ENCODE results near the gene MAPK14.

MAPK14 gene

DNA sequence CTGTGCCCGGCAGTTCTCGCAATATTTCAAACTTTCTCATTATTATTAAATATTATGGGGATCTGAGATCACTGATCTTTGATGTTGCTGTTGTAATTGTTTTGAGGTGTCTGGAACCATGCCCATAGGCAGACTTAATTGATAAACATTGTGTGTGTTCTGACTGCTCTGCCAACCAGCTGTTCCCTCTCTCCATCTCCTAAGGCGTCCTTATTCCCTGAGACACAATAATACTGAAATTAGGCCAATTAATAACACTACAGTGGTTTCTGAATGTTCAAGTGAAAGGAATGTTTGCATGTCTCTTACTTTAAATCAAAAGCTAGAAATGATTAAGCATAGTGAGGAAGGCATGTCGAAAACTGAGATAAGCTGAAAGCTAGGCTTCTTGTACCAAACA, 7.6 kb downstream of the MAPK14 start:
- no peak overlapping the region for H3K4me3 ChIP-seq (ENCODE audit: low read depth, low read length)
- TF ChIP-seq, protein P1, sequence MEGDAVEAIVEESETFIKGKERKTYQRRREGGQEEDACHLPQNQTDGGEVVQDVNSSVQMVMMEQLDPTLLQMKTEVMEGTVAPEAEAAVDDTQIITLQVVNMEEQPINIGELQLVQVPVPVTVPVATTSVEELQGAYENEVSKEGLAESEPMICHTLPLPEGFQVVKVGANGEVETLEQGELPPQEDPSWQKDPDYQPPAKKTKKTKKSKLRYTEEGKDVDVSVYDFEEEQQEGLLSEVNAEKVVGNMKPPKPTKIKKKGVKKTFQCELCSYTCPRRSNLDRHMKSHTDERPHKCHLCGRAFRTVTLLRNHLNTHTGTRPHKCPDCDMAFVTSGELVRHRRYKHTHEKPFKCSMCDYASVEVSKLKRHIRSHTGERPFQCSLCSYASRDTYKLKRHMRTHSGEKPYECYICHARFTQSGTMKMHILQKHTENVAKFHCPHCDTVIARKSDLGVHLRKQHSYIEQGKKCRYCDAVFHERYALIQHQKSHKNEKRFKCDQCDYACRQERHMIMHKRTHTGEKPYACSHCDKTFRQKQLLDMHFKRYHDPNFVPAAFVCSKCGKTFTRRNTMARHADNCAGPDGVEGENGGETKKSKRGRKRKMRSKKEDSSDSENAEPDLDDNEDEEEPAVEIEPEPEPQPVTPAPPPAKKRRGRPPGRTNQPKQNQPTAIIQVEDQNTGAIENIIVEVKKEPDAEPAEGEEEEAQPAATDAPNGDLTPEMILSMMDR (IDR thresholded peaks at IDR 0.05; ENCODE audit: insufficient read depth, low read depth, low read length, missing control alignments) = no peak
- DNase-seq (ENCODE audit: low read depth) = peak; percentile 59

DNA sequence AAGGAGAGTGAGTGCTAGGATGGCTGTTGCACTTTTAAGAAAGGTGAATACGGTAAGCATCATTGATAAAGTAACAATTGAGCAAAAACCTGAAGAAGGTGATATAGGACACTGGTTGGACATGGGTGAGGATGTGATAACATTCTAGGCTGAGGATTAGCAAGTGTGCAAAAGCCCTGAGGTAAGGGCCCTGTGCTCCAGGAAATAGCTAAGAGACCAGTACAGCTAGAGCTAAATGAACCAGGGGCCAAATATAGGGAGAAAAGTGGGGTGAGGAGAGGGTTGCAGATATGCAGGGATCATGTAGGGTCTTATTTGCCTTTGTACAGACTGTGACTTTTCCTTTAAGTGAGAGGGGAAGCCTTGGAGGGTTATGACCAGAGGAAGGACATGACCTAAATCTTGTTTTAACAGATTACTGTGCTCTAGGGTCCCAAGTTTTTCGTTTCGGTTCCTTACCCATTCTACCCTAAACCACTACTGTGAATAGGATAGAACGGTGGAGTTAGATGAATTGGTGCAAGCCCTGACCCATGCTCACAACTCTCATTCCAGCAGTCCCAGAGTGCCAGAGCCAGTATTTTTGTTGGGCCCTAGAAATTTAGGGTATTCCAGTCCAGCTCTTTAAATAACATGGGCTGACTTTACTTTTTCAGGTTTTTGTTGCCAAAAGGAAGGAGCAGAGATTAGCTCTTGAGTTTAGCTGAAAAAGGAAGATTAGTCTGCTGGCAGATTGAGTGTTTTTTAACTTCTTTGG, 10.7 kb downstream of the MAPK14 start:
- TF ChIP-seq, protein P1 (IDR thresholded peaks at IDR 0.05; ENCODE audit: insufficient read depth, low read depth, low read length, missing control alignments) = no peak

DNA sequence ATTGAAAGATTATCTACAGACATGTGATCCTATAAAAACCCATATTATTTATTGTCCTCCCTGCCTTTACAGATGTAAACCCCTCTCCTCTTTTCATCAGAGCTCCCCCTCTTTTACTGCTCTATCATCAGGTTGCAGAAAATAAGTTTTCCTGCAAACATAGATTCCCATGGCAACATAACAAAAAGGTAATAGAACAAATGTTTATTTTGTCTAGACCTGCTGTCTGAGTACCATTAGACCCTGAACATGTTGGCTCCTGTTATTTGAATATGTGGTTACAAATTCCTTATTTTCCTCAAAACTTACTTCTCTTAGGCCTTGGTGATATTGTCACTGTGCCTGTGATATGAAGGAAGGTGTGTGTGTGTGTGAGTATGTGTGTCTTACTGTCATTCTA, 11.5 kb downstream of the MAPK14 start:
- no peak for DNase-seq (ENCODE audit: low read depth)
- no peak overlapping the region for H3K4me3 ChIP-seq (ENCODE audit: low read depth, low read length)
- TF ChIP-seq, protein P1 (IDR thresholded peaks at IDR 0.05; ENCODE audit: insufficient read depth, low read depth, low read length, missing control alignments) = no peak

More for the DNA sequence above, 10.7 kb downstream of the MAPK14 start:
- no peak overlapping the region for H3K4me3 ChIP-seq (ENCODE audit: low read depth, low read length)
- DNase-seq (ENCODE audit: low read depth) = peak; percentile 36

DNA sequence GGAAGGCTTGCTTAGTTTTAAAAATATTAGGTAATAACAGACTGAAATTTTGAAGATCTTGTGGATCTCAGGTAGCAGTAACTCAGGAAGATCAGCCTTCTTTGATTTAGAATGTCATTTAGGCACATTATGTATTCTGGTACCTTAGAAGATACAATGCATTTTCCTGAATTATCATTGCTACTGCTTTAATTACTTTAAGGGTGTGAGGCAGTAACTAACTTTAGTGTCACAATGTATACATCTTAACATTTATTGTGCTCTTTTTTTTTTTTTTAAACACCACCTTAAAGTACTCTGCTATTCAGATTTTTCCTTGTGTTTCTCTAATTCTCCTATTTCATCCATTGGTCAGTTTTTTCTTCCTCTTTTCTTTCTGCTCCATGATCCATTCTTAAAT, 13.3 kb downstream of the MAPK14 start:
- DNase-seq (ENCODE audit: low read depth) = no peak
- H3K4me3 ChIP-seq (ENCODE audit: low read depth, low read length) = no peak overlapping the region
- TF ChIP-seq, protein P1 (IDR thresholded peaks at IDR 0.05; ENCODE audit: insufficient read depth, low read depth, low read length, missing control alignments) = no peak

DNA sequence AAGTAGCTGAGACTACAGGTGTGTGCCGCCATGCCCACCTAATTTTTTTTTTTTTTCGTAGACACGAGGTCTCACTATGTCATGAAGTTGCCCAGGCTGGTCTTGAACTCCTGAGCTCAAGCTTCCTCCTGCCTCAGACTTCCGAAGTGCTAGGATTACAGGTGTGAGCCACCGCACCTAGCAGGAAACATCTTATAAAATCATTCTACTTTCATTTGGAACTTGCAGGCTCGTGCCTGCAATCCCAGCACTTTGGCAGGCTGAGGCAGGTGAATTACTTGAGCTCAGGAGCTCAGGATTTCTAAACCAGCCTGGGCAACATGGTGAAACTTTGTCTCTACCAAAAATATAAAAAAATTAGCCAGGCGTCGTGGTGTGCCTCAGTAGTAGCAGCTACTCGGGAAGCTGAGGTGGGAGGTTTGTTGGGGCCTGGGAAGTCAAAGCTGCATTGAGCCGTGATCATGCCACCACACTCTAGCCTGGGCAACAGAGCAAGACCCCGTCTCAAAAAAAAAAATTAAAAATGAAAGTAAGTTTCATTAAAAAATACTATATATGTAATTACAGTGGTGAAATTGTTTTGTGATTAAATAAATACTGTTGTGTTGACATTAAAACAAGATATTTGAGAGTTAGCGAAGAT, 15.1 kb downstream of the MAPK14 start:
- DNase-seq (ENCODE audit: low read depth) = no peak
- TF ChIP-seq, protein P1 (IDR thresholded peaks at IDR 0.05; ENCODE audit: insufficient read depth, low read depth, low read length, missing control alignments) = no peak
- H3K4me3 ChIP-seq (ENCODE audit: low read depth, low read length) = no peak overlapping the region

DNA sequence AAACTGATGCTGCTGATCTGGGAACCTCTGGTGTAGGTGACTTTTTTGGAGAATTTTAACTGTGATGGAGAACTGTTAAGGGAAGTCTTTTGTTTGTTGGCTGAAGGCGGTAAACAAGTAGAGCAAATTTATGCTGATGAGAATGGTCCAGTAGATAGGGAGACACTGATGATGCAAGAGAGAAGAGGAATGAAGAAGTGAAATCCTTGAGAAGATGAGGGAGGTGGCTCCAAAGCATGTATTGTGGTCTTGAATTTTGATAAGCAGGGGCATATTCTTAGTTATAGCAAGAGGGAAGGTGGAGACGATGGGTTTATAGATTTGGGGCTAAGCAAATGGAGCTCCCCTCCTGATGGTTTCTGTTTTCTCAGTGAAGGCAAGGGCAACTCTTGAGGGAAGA, 22.0 kb downstream of the MAPK14 start:
- DNase-seq (ENCODE audit: low read depth) = no peak
- no peak overlapping the region for H3K4me3 ChIP-seq (ENCODE audit: low read depth, low read length)
- TF ChIP-seq, protein P1 (IDR thresholded peaks at IDR 0.05; ENCODE audit: insufficient read depth, low read depth, low read length, missing control alignments) = no peak
